Testis (tissue), 2 donors: Measurements from ENCODE around the gene C1S.

Experiments
- POLR2A ChIP-seq: fragments of 450-650 bp; IDR thresholded peaks from one replicate; pipeline ENCODE4 v1.6.1; 2017; ENCODE audit warnings: antibody characterized with exemption, mild to moderate bottlenecking, moderate library complexity
- TF ChIP-seq, protein P1 (sequence below), 3 experiments: fragments of 450-650 bp in 2 of 3; fragments of 200-600 bp in 1 of 3; sonication (generic) in 1 of 3; IDR thresholded peaks; one replicate each; pipeline ENCODE4 v1.5.1; 2016 to 2019; ENCODE audit warnings: antibody characterized with exemption in 3 of 3, mild to moderate bottlenecking in 2 of 3, moderate library complexity in 1 of 3

- TF ChIP-seq, protein P1, sequence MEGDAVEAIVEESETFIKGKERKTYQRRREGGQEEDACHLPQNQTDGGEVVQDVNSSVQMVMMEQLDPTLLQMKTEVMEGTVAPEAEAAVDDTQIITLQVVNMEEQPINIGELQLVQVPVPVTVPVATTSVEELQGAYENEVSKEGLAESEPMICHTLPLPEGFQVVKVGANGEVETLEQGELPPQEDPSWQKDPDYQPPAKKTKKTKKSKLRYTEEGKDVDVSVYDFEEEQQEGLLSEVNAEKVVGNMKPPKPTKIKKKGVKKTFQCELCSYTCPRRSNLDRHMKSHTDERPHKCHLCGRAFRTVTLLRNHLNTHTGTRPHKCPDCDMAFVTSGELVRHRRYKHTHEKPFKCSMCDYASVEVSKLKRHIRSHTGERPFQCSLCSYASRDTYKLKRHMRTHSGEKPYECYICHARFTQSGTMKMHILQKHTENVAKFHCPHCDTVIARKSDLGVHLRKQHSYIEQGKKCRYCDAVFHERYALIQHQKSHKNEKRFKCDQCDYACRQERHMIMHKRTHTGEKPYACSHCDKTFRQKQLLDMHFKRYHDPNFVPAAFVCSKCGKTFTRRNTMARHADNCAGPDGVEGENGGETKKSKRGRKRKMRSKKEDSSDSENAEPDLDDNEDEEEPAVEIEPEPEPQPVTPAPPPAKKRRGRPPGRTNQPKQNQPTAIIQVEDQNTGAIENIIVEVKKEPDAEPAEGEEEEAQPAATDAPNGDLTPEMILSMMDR (IDR thresholded peaks at IDR 0.05) = no peak
- TF ChIP-seq POLR2A = no peak
These were observed 35.8 kb downstream of the C1S start for GRCh38 chr12:7096006-7096932.
